Retinal pigment epithelial cell (primary cell): ENCODE data around the gene CLEC16A.

ENCODE experiments used
- DNase-seq: peaks from one replicate; pipeline ENCODE4 v3.0.0-alpha.2; 2010; ENCODE audit warnings: low read depth
- H3K4me3 ChIP-seq: 2 replicates; pipeline ENCODE4 v1.5.1; 2011; ENCODE audit warnings: mild to moderate bottlenecking, low read length, control low read depth, moderate library complexity
- CTCF ChIP-seq: conservative IDR thresholded peaks from 2 replicates; pipeline ENCODE4 v1.5.1; 2011; ENCODE audit warnings: low read depth, low read length, control low read depth, inconsistent platforms

The CLEC16A gene

GRCh38 chr16:11224096-11224893, 279.9 kb downstream of the CLEC16A start:
- DNase-seq: no peak
- TF ChIP-seq CTCF: no peak
- no peak overlapping the region for H3K4me3 ChIP-seq

GRCh38 chr16:11224894-11225676, 280.7 kb downstream of the CLEC16A start:
- TF ChIP-seq CTCF: no peak
- no peak overlapping the region for H3K4me3 ChIP-seq
- no peak for DNase-seq

GRCh38 chr16:11225677-11226549, 281.5 kb downstream of the CLEC16A start:
- TF ChIP-seq CTCF: no peak
- no peak overlapping the region for H3K4me3 ChIP-seq
- no peak for DNase-seq

GRCh38 chr16:11229432-11229831, 285.1 kb downstream of the CLEC16A start:
- no peak for TF ChIP-seq CTCF
- DNase-seq: no peak
- no peak overlapping the region for H3K4me3 ChIP-seq

- H3K4me3 ChIP-seq: no peak overlapping the region
- no peak for TF ChIP-seq CTCF
- DNase-seq: no peak
Observed at GRCh38 chr16:11229906-11230305, 285.5 kb downstream of the CLEC16A start.

GRCh38 chr16:11231367-11231970, 287.1 kb downstream of the CLEC16A start:
- H3K4me3 ChIP-seq: no peak overlapping the region
- no peak for TF ChIP-seq CTCF
- DNase-seq: no peak
